Upper lobe of left lung (tissue), 6 donors: Measurements from ENCODE around the gene SFTPB. TPM values are rescaled to one million over a fixed set of nuclear protein-coding genes. Genes with fewer than 3 reads are reported as not detected.

ENCODE experiments used
- ATAC-seq, 2 donors: fragments of 200-7000 bp; cut with Tn5 transposase; one replicate each; pipeline ENCODE4 v1.9.1; 2022; ENCODE audit warnings: mild to moderate bottlenecking in 2 of 2, moderate library complexity in 2 of 2; ENCODE audit not compliant: low FRiP score in 2 of 2
- DNase-seq, 2 donors: peaks; one replicate each; pipeline ENCODE4 v3.0.0-alpha.2; 2019 to 2020
- H3K27ac ChIP-seq, 4 donors: fragments of 200-600 bp; sonication (generic); one replicate each; pipeline ENCODE4 v1.5.1; 2016 to 2019
- H3K27me3 ChIP-seq, 4 donors: fragments of 200-600 bp; sonication (generic); one replicate each; pipeline ENCODE4 v1.5.1; 2017 to 2019
- H3K36me3 ChIP-seq, 4 donors: fragments of 200-600 bp; sonication (generic); one replicate each; pipeline ENCODE4 v1.5.1; 2016 to 2019
- H3K4me1 ChIP-seq, 4 donors: fragments of 200-600 bp; sonication (generic); one replicate each; pipeline ENCODE4 v1.5.1; 2018 to 2019
- H3K4me3 ChIP-seq, 4 donors: fragments of 200-600 bp; sonication (generic); one replicate each; pipeline ENCODE4 v1.5.1; 2017 to 2019; ENCODE audit warnings: mild to moderate bottlenecking in 2 of 4, moderate library complexity in 1 of 4
- H3K9me3 ChIP-seq, 4 donors: fragments of 200-600 bp; sonication (generic); one replicate each; pipeline ENCODE4 v1.5.1; 2018 to 2019
- CTCF ChIP-seq, 6 experiments: fragments of 450-650 bp in 4 of 6; fragments of 200-600 bp in 2 of 6; sonication (generic) in 2 of 6; IDR thresholded peaks; one replicate each; pipeline ENCODE4 v1.5.1; 2016 to 2019; ENCODE audit warnings: antibody characterized with exemption in 6 of 6
- EP300 ChIP-seq, 4 donors: sonication (generic); formaldehyde crosslinking; IDR thresholded peaks; one replicate each; pipeline ENCODE4 v1.5.1; 2017; ENCODE audit warnings: antibody characterized with exemption in 4 of 4, control low read depth in 2 of 4
- POLR2A ChIP-seq, 4 donors: fragments of 450-650 bp; IDR thresholded peaks; one replicate each; pipeline ENCODE4 v1.5.1; 2016 to 2017; ENCODE audit warnings: antibody characterized with exemption in 4 of 4, mild to moderate bottlenecking in 2 of 4
- POLR2AphosphoS5 ChIP-seq, 2 donors: sonication (generic); formaldehyde crosslinking; IDR thresholded peaks; one replicate each; pipeline ENCODE4 v1.5.1; 2017; ENCODE audit warnings: antibody characterized with exemption in 2 of 2
- WGBS, 2 donors: methylation state at CpG; one replicate each; pipeline ENCODE4 v1.1.5; 2017 to 2018; 5-methylcytosine and 5-hydroxymethylcytosine counted together
- total RNA-seq, 6 donors: library from RNA; depleted of rRNA in 4 of 6; stranded (reverse); fragments of >200 nt in 4 of 6; gene quantifications; one replicate each; pipeline versions ENCODE4 v1.1.0 to v1.2.1, GENCODE V29; 2016 to 2021
- donor health status: DM: no; HTN: no; CAD: no; lungs with moderate emphysema.
- donor health status: DM: no; HTN: yes; CAD: no; lungs with severe emphysema.

SFTPB gene
- total RNA-seq, 6 donors from 2014 or later: 10,501 to 67,270 (median 33,394) TPM

DNA sequence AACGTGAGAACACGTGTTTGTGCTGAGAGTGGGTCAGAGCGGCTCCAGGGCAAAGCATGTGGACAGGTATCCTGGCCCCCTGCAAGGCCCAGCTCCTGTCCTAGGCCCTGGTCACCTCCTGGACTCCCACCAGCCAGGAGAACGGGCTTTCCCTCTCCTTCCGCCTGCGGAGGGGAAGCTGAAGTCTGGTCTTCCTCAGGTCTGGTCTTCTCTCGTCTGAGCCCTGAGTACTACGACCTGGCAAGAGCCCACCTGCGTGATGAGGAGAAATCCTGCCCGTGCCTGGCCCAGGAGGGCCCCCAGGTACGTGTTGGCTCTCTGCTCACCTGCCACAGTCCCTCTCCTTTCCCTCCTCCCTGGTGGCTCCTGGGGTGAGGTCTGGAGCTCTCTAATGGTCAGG is 27.1 kb upstream of the SFTPB start:
- 93% methylated on average over 8 to 11 of the region's 11 CpGs for WGBS, 2 donors
- peak in 1 of 2 donors; percentile 7 for ATAC-seq
- Histone ChIP-seq H3K36me3 (no peaks in the 10 kb centered on the region), H3K27me3 (no peaks in the 10 kb centered on the region), H3K27ac (peak overlapping the region in 2 of 4 donors; percentile 49 to 50), H3K4me3 (peak overlapping the region in 1 of 4 donors; percentile 20), H3K9me3 (no peaks in the 10 kb centered on the region), H3K4me1 (peaks cover 0 to 7% (median 2%) of the 10 kb centered on the region in 4 donors)
- no peak for TF ChIP-seq EP300 (IDR thresholded peaks at IDR 0.05)
- TF ChIP-seq CTCF (IDR thresholded peaks at IDR 0.05): no peak
- no peak for TF ChIP-seq POLR2AphosphoS5 (IDR thresholded peaks at IDR 0.05)
- TF ChIP-seq POLR2A (IDR thresholded peaks at IDR 0.05): no peak
- DNase-seq: no peak

DNA sequence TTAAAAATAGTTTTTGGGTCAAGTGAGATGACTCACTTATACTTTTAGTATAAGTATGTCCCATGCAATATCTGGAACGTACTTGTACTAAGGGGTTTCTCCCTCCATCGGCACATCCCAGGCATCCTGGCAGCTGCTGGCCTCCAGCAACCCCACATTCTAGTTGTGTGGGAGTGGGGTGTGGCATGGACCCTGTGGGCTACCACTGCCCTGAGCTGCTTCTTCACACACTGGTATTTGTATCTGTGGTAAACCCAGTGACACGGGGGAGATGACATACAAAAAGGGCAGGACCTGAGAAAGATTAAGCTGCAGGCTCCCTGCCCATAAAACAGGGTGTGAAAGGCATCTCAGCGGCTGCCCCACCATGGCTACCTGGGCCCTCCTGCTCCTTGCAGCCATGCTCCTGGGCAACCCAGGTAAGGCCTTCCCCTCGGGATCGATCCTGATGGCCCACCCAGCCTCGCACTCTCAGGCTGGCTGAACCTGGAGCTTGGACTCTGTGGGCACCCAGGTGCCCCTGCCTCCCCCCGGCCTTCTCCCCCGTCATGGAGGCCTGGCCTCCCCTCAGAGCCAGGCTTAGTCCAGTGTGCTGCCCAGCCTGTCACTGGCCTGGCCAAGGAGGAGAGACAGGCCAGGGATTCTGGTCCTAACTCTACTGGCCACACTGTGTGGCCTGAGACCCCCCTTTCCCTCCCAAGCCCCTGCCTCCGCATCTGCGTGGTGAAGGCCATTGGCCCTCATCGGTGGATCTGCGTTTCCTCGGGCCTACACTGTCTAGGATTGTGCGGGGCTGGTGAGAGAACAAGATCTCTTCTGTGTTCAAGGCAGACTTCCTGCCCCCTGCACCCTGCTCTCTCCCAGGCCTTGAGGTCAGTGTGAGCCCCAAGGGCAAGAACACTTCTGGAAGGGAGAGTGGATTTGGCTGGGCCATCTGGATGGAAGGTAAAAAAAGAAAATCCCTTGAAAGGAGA is 26.3 kb upstream of the SFTPB start, which contains the start of gene GNLY:
Gene GNLY, plus strand, starts transcription at position 307 of the 974 bp plus-strand sequence. Its CDS starts 61 bp downstream, at position 368.
- Histone ChIP-seq H3K27ac (peak within 1 kb of the TSS in 3 of 4 donors; percentile 32 to 50 (median 49)), H3K36me3 (no peaks in the 10 kb centered on the region), H3K9me3 (no peaks in the 10 kb centered on the region), H3K4me3 (peak within 1 kb of the TSS in 1 of 4 donors; percentile 20), H3K4me1 (peaks cover 0 to 7% (median 2%) of the 10 kb centered on the region in 4 donors), H3K27me3 (no peaks in the 10 kb centered on the region)
- DNase-seq: peak in 1 of 2 donors; percentile 56
- ATAC-seq: no peak
- WGBS, 2 donors: 88 to 89% methylated on average over 10 to 14 of the region's 15 CpGs
- TF ChIP-seq CTCF (IDR thresholded peaks at IDR 0.05) (no peak), EP300 (IDR thresholded peaks at IDR 0.05) (no peak), POLR2AphosphoS5 (IDR thresholded peaks at IDR 0.05) (no peak), POLR2A (IDR thresholded peaks at IDR 0.05) (no peak)

- no peak overlapping the region for H3K4me3 ChIP-seq
- H3K9me3 ChIP-seq: no peaks in the 10 kb centered on the region
- no peak for TF ChIP-seq POLR2A (IDR thresholded peaks at IDR 0.05)
- TF ChIP-seq POLR2AphosphoS5 (IDR thresholded peaks at IDR 0.05): no peak
- WGBS, 2 donors: 69 to 91% methylated on average over 4 to 5 of the region's 5 CpGs
- H3K27me3 ChIP-seq: no peaks in the 10 kb centered on the region
- no peak for DNase-seq
- no peak for ATAC-seq
- H3K27ac ChIP-seq: no peak overlapping the region
- H3K4me1 ChIP-seq: no peaks in the 10 kb centered on the region
- no peaks in the 10 kb centered on the region for H3K36me3 ChIP-seq
Observed at GRCh38 chr2:85692039-85692645, 24.1 kb upstream of the SFTPB start.

DNA sequence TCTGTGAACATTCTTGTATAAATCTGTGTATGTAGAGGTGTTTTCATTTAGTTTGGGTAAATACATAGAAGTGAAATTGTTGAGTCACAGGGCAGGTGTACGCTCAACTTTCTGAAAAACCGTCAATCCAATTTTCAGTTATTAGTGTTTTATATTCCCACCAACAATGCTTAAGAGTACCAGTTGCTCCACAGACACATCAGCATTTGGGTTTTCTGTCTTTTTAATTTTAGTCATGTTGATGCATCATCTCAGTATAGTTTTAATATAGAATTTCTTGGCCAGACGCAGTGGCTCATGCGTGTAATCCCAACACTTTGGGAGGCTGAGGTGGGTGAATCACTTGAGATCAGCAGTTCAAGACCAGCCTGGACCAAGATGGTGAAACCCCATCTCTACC is 22.9 kb upstream of the SFTPB start:
- Histone ChIP-seq H3K4me1 (no peaks in the 10 kb centered on the region), H3K27me3 (no peaks in the 10 kb centered on the region), H3K4me3 (no peak overlapping the region), H3K27ac (no peak overlapping the region), H3K36me3 (no peaks in the 10 kb centered on the region), H3K9me3 (no peaks in the 10 kb centered on the region)
- DNase-seq (no peak), ATAC-seq (no peak)
- 95% methylated on average over 4 of the region's 4 CpGs for WGBS, 2 donors
- TF ChIP-seq CTCF (IDR thresholded peaks at IDR 0.05) (no peak), POLR2A (IDR thresholded peaks at IDR 0.05) (no peak)

DNA sequence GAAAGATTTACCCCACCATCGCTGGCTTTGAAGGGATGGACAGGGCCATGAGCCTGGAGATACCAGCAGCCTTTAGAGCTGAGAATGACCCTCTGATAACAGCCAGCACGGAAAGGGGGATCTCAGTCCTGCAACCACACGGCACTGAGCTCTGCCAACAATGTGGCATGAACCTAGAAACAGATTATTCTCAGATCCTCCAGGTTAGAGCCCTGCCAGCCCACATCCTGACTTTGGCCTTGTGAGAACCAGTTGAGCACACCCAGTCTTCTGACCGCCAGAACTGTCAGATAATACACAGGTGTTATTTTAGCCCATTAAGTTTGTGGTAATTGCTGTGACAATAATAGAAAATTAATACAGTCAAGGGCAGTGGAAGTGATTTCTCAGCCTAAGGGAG is 16.8 kb upstream of the SFTPB start:
- no peak for ATAC-seq
- 73 to 78% methylated on average over 4 of the region's 4 CpGs for WGBS, 2 donors
- no peak for TF ChIP-seq CTCF (IDR thresholded peaks at IDR 0.05)
- no peak for TF ChIP-seq EP300 (IDR thresholded peaks at IDR 0.05)
- no peak for TF ChIP-seq POLR2AphosphoS5 (IDR thresholded peaks at IDR 0.05)
- no peak for TF ChIP-seq POLR2A (IDR thresholded peaks at IDR 0.05)

More for the DNA sequence above, 16.8 kb upstream of the SFTPB start:
- no peak for DNase-seq
- H3K27me3 ChIP-seq: no peaks in the 10 kb centered on the region
- H3K27ac ChIP-seq: no peak overlapping the region
- no peak overlapping the region for H3K4me3 ChIP-seq
- no peaks in the 10 kb centered on the region for H3K36me3 ChIP-seq
- peaks cover 9 to 21% (median 12%) of the 10 kb centered on the region in 4 donors for H3K4me1 ChIP-seq
- H3K9me3 ChIP-seq: no peaks in the 10 kb centered on the region
